Activated CD4-positive, alpha-beta T cell treated with anti-CD3 and anti-CD28 coated beads, Interleukin-2, amount 50 U/mL, for 1 hour (primary cell): ENCODE data around the gene MPRIP.
A peak's percentile ranks its signal among the peaks of the same experiment; 100 is the strongest.

Source experiments
- DNase-seq: peaks from one replicate; pipeline ENCODE4 v3.0.0-alpha.2; 2020

Gene MPRIP

DNA sequence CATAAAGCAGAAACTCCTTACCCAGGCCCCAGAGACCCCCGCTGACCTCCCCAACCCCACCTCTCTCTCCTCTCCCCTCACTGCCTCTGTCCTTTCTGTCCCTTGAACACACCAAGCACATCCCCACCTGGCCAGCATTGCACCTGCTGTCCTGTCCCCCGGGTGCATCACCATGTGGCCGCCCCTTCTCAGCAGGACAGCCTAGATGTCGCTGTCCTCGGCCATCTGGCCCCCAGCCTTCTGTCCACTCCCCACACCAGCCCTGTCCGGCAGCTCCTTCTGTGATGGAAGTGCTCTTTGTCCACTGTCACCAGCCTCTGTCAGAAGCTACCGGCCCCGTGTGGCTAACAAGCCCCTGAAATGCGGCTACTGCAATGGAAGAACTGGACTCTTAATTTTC, 12.3 kb upstream of the MPRIP start:
- DNase-seq: no peak

DNA sequence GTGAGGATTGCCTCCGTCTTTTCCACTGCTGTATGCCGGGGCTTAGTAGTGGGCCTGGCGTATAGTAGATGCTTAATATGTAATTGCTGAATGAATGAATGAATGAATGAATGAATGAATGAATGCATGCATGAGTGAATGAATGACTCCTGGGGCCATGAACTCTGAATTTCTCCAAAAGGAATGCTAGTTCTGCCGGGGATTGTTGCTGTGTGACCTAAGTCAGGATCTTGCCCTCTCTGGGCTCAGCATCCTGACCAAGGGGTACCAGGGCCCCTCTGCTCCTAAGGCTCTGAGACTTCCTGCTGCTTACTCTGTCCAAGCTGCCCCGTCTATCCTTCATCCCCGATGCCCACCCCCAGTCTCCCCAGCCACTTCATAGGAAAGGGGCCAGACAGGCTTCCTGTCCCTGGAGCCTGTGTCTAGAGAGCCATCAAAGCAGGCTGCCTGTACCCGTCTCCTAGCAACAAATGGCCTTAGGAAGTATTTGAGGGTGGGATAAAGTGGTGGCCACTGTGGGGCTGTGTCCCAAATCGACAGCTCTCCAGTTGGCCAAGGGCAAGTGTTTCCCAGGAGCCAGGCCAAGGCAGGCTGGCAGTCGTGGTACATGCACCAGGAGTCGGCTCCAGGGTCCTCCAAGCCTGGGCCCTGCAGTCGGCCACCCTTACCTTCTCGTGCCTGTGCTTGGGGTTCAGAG, 11.6 kb upstream of the MPRIP start:
- DNase-seq: no peak

- no peak for DNase-seq
These were observed 10.0 kb upstream of the MPRIP start for GRCh38 chr17:17032131-17032692.

- DNase-seq: no peak
These were observed 8.8 kb upstream of the MPRIP start for GRCh38 chr17:17033466-17033865.

GRCh38 chr17:17034026-17034425, 8.2 kb upstream of the MPRIP start:
- DNase-seq: no peak

DNA sequence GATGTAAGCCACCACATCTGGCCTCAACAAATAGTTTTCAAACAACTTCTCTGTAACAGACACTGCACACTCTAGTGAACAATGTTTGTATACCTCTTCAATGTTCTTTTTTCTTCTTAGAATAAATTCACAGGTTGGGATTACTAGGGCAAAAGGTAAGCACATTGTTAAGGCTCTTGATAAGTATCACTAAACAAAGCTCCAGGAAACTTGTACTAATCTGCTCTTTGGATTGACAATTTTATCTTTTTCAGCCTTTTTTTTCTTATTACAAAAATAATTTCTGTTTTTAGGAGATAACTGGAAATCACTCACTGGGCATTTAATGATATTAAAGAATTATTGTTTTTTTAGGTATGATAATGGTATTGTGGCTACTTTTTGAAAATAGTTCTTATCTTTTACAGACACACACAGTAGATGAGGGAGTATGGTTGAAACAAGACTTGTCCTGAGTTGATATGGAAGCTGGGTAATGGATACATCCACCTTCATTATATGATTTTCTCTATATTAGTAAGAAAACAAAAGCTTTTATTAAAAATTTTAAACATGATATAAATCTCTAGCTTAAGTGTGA, 7.7 kb upstream of the MPRIP start:
- no peak for DNase-seq

GRCh38 chr17:17035490-17035889, 6.8 kb upstream of the MPRIP start:
- no peak for DNase-seq

- no peak for DNase-seq
These were observed 6.2 kb upstream of the MPRIP start for GRCh38 chr17:17035920-17036523.

GRCh38 chr17:17036524-17036998, 5.7 kb upstream of the MPRIP start:
- no peak for DNase-seq

DNA sequence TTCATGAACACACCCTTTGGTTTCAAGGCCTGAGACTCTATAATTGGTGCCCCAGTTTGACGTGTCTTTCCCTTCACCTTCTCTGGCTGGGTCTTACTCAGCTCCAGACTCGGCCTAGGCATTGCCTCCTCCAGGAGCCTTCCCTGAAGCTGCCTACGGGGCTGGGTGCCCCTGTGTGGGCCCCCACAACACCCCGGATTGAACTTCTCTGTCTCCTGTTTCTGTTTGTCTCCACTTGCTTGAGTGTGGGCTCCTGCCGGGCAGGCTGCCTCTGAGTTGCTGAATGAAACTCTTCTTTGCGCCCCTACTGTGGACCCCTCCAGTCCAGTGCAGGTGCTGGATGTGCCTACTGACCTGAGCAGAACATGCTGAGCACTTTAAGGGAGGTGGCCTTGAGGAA, 2.3 kb upstream of the MPRIP start:
- DNase-seq: no peak

- no peak for DNase-seq
These were observed 1.2 kb upstream of the MPRIP start for GRCh38 chr17:17041018-17041521.

- peak; percentile 96 for DNase-seq
These were observed 480 bp upstream of the MPRIP start for GRCh38 chr17:17041571-17042383.

DNA sequence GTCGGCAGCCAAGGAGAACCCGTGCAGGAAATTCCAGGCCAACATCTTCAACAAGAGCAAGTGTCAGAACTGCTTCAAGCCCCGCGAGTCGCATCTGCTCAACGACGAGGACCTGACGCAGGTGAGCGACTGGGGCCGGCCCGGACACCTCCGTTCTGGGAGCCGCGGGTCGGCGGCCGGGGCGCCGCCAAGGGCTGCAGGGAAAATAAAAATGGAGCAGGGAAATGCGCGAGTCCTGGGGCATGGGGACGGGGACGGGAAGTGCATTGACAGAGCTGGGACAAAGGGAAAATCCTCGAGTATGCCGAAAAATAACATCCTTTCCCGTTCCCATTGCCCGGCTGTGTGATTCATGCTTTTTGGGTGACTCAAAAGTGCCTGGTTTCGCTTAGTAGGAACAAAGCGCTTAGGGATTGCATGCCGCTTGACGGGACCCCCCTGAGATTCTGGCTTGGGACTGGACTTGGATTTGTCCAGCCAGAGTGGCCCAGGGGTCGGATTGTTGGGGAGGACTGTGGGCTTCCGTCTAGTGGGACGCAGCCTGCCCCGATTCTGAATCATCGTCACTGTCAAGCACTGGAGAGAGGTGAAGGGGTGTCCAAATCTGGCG, 699 bp downstream of the MPRIP start:
- peak; percentile 23 for DNase-seq

DNA sequence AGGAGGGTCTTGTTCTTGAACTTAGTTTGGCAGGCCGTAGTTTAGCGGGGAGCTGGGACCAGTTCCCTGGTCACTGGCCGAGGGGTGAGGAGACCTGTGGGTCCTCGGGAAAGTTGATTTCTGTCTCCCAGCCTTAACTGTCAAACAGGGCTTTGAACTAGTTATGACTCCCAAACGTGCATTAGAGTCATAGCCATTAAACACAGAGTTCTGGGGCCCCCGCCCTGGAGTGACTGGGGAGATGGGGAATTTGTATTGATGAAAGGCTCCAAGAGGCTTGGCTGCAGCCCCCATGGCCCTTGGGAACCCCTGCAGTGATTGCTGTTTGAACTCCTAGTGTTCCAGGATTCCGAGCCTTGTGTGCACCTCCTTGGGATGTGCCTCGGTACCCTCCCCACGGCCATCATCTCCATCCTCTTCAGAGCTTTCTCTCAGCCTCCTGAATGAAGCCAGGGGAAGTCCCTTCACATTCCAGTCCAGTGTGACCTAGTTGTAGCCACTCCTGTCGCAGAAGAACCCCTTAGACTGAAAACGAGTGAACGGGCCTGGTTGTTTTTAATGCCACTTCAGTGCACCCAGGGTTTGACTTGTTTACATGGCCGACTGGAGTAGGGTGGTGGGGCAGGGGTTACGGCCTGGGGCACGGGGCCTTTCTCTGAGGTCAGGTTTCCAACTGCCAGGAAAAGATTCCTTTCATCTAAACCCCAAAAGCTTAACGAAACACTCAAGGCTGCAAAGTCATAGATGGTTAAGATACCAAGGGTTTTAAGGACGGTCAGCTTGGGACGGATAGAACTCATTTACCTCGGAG, 1.4 kb downstream of the MPRIP start:
- no peak for DNase-seq

GRCh38 chr17:17044846-17045561, 2.7 kb downstream of the MPRIP start:
- no peak for DNase-seq

DNA sequence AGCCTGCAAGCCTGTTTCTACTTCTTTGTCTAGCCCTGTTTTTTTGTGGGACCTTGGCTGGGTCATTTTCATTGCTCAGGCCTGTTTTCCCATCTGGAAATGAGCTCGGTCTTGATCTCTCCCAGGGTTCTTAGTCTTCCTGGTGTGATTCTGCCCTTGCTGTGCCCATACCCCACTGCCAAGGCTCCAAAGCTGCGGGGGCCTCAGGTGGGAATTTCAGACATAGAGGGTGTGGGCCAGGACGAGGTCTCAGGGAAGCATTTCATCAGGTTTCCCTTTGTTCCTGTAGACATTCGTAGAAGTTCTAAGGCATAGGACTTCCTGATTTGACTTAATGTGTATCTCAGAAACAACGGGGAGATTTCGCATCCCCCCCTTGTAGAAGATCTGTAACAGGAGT, 5.8 kb downstream of the MPRIP start:
- no peak for DNase-seq

DNA sequence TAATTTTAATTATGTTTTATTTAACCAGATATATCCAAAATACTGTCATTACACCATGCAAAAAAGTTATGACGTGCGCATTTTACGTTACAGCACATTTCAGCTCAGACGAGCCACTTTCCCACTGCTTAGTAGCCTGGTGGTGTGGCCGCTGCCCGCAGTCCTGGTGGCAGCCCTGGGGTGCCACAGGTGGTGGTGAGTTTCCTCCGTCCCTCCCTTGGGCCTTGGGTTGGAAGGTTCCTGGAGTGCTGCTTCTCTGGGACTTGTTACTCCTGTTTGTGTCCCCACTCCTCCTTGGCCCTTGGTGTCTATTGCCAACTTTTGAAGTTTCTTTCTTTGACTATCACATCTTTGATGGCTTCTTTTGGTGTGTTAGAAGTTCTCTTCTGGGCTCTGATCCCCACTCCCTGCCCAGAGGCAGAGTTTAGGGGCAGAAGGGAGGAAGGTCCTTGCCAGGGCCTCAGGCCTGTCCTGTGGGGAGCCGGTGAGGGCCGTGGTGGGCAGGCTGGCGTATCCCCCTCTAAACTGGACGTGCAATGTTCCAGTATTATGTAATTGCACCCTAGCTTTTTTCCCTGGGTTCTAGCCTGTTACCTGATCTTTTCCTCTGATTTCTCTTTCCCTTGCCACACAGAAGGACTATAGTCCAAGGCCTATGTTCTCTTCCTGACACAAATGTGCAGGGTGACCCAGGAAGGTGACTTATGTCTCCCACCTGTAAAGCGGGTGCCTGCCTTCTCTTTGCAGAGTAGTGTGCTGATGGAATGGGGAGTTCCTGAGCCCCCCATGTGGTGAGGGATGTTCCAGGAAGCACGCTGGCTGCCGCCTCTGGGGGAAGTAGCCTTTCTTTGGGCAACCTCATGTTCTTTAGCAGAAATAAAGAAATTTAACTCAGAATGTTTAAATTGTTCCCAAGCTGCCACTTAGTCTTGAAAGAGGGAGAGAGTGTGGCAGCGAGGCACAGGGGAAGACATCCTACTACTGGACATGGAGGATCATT, 8.4 kb downstream of the MPRIP start:
- DNase-seq: no peak

DNA sequence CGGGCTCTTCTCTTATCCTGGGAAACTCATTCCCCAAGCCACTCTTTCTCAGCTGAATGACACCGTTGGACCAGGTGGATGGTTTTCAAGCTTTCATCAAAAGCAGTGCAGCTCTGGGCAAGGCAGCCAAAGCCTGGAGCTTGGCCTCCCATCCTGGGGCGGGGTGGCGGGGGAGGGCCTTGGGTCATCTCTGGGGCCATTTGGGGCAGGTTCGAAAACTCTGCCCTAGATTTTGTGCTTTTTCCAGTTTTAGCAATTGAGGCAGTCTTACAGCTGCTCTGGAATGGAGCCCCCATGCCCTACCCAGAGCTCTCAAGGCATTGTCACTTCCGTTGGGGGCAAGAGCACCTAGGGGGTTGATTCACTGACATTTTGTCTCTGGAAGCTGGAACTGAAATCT, 9.1 kb downstream of the MPRIP start:
- DNase-seq: no peak

- no peak for DNase-seq
These were observed 9.7 kb downstream of the MPRIP start for GRCh38 chr17:17051791-17052461.
